ENCODE data around the gene SPINT3.

GRCh38 chr20:45465491-45466266 lies 49.7 kb downstream of the SPINT3 start:
- TF ChIP-seq, protein P1, sequence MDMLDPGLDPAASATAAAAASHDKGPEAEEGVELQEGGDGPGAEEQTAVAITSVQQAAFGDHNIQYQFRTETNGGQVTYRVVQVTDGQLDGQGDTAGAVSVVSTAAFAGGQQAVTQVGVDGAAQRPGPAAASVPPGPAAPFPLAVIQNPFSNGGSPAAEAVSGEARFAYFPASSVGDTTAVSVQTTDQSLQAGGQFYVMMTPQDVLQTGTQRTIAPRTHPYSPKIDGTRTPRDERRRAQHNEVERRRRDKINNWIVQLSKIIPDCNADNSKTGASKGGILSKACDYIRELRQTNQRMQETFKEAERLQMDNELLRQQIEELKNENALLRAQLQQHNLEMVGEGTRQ (IDR thresholded peaks at IDR 0.05; ENCODE audit: borderline replicate concordance, low read depth, low read length), result no peak
- TF ChIP-seq, protein P2, sequence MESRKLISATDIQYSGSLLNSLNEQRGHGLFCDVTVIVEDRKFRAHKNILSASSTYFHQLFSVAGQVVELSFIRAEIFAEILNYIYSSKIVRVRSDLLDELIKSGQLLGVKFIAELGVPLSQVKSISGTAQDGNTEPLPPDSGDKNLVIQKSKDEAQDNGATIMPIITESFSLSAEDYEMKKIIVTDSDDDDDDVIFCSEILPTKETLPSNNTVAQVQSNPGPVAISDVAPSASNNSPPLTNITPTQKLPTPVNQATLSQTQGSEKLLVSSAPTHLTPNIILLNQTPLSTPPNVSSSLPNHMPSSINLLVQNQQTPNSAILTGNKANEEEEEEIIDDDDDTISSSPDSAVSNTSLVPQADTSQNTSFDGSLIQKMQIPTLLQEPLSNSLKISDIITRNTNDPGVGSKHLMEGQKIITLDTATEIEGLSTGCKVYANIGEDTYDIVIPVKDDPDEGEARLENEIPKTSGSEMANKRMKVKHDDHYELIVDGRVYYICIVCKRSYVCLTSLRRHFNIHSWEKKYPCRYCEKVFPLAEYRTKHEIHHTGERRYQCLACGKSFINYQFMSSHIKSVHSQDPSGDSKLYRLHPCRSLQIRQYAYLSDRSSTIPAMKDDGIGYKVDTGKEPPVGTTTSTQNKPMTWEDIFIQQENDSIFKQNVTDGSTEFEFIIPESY (IDR thresholded peaks at IDR 0.05), result no peak
- TF ChIP-seq GABPA (IDR thresholded peaks at IDR 0.05; ENCODE audit: low read depth) (no peak), CTCF (IDR thresholded peaks at IDR 0.05 in 2 of 3, conservative IDR thresholded peaks at IDR 0.05 in 1 of 3; ENCODE audit: control insufficient read depth in 2 of 3, extremely low read depth in 1 of 3, insufficient read depth in 1 of 3, low read depth in 3 of 3, low read length in 3 of 3) (no peak), ZNF274 (IDR thresholded peaks at IDR 0.05; ENCODE audit: insufficient read depth, insufficient read length) (no peak), POLR2A (IDR thresholded peaks at IDR 0.05; ENCODE audit: low read depth, low read length) (no peak), USF1 (IDR thresholded peaks at IDR 0.05; ENCODE audit: borderline replicate concordance, extremely low read length, insufficient read depth, low read depth, low read length) (no peak), EP300 (IDR thresholded peaks at IDR 0.05; ENCODE audit: borderline replicate concordance in 1 of 2, control insufficient read depth in 1 of 2, low read depth in 2 of 2, low read length in 2 of 2) (no peak), SMC3 (IDR thresholded peaks at IDR 0.05; ENCODE audit: borderline replicate concordance, low read length) (no peak), SP1 (IDR thresholded peaks at IDR 0.05; ENCODE audit: low read depth, low read length) (no peak), EGR1 (IDR thresholded peaks at IDR 0.05; ENCODE audit: borderline replicate concordance in 1 of 2, low read depth in 2 of 2, low read length in 2 of 2) (no peak), CHD2 (IDR thresholded peaks at IDR 0.05; ENCODE audit: borderline replicate concordance, low read depth, low read length) (no peak), YY1 (IDR thresholded peaks at IDR 0.05; ENCODE audit: low read depth, low read length) (no peak)

Measured in GM12878 (cell line).